HK-2 (cell line): ENCODE data around the gene TTLL9.

Experiments used
- DNase-seq: peaks from one replicate; pipeline ENCODE4 v3.0.0-alpha.2; 2018; ENCODE audit not compliant: unreplicated experiment

Gene TTLL9

GRCh38 chr20:31837896-31838397, 32.5 kb upstream of the TTLL9 start:
- DNase-seq = peak; percentile 65

GRCh38 chr20:31838646-31839292, 31.7 kb upstream of the TTLL9 start:
- DNase-seq = peak; percentile 49

DNA sequence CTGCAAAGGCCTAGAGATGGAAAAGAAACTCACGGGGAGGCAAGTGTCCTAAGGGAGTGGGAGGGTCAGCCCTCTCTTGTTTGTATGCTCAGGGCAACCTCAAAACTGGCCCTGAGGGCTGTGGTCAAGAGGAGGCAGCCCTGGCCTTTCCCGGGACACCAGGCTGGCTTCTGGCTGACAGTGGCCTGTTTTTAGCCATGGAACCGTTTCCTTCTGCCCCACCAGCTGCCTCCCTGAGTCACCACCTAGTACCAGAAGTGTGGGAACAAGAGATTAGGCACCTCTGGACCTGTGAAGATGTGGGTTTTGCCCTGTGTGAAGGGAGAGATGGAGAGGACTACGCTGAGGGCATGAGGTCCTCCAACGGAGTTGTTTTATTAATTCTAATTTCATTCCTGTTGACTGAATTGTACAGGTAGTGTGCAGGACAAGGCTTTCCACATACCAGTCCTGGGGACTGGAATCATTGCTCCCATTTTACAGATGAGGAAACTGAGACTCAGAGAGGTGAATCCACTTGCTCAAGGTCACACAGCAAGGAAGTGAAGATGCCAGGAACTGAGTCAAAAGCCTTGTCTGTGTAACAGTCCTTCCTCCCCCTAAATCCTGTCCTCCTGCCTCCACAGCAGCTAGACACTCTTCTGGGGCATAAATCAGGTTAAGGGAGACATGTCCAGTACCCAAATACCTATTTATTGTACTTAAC, 30.5 kb upstream of the TTLL9 start:
- DNase-seq = no peak

DNA sequence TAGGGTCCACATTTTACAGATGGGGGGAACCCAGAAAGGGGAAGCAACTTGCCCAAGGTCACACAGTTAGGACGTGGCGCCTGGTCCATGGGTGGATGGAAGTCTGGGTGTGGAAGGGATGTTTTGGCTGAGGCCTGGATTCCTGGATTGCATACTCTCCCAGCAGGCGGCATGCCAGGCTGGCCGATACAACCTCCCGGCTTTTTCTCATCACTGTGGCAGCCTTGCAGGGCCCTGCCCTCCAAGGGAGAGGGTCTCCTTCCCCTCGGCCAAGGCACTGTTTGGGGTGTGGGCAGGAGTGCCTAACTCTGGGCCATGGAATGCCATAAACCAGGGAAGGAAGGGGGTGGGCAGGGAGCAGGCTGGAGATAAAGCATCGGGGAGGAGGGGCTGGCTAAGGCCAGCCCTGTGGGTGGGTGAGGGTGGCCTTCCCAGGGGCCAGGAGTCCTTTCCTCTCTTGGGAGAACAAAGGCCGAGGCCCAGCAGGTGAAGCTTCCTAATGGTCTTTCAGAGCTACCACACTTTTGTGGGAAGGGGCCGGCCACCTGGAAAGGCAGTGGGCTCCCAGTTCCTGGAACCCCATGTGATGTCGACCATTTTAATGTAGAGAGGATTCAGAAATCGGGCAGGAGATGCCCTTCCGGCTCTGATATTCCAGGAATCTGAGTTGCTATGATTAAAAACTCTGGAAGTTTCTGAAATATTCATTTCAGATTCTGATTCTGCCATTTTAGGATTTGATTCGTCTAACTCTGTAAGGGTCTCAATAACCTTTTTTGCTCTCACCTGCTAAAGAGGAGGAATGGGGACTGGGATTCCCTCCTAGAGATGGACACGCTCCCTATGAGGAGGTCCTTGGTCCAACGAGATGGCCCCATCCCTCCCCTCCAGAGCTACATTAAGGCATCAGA, 29.3 kb upstream of the TTLL9 start:
- no peak for DNase-seq

DNA sequence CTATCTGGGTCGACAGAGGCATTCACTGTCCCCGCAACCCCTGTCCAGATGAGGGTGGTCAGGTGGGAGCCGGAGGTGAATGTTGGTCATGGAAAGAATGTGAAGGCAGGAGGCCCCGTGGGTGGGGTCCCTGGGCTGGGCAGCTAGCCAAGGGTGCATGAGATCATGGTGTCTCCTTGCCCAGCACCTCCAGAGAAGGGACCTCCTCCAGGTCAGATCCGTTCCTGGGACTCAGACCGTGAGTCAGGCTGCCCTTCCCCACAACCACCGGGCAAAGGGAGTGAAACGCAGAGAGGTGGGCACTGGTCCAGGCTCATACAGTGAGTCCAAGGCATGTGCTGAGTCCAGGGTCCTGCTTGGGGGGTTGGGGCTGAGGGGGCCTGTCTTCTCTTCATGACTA, 28.5 kb upstream of the TTLL9 start:
- peak; percentile 88 for DNase-seq

- DNase-seq = no peak
Observed at GRCh38 chr20:31842471-31843157, 27.8 kb upstream of the TTLL9 start.

DNA sequence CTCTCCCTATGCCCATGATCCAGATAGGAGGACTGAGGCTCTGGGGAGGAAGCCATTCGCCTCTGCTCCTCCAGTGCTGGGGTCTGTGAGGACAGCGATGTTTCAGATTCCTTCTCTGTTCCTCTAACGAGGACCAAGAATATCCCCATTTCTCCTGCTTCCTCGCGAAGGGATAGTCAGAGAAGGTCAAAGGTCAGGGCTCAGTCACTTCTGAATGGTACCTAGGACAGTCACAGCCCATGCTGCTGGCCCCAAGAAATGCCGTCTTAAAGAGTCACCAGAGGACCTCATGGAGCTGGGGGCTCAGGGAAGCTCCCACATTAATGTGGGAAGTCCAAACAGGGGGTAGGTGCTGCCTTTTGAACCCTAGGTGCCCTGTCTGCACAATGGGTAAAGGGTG, 27.1 kb upstream of the TTLL9 start:
- DNase-seq = no peak

GRCh38 chr20:31843881-31844280, 26.6 kb upstream of the TTLL9 start:
- DNase-seq = no peak

- no peak for DNase-seq
Observed at GRCh38 chr20:31844737-31845299, 25.6 kb upstream of the TTLL9 start.

DNA sequence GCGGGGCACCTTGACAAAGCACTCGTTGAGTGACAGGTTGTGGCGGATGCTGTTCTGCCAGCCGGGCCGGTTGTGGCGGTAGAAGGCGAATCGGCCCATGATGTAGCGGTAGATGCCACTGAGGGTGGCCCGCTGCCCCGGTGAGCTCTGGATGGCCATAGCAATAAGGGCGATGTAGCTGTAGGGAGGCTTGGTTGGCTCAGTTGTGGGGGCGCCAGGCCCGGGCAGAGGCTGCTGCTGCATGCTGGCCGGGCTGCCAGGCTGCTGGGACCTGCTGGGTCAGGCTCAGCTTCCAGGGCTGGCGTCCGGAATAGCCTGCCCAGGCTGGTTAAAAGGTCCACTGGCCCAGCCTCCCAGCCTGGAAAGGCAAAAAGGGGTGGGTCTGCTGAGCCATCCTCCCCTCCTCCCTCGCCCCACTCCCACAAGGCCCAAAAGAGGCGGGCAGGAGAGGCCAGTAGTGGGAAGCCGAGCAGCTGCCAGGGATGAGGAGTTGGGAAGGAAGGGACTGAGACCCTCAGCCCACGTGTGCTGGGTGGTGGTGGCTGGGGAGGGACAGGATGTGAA, 25.1 kb upstream of the TTLL9 start, which contains the start of gene FOXS1:
TSS of gene FOXS1 (minus strand) at position 305 of the 564 bp plus-strand sequence. CDS start at position 243, 62 bp downstream.
- DNase-seq = peak; percentile 61

DNA sequence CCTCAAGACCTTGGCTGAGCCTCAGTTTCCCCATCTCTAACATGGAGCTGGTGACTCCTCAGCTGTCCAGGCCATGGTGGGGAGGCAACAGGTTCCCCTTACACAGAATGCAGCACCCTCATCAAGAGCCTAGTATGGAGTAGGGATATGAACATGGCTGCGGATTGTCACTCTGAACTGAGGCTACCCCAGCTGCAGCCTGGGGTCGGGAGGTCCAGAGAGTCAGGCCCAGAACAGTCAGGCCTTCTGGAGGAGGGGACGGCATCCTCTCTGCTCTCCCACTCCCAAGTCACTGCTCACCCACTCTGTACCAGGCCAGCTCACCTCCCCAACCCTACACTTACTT, 23.7 kb upstream of the TTLL9 start:
- no peak for DNase-seq

DNA sequence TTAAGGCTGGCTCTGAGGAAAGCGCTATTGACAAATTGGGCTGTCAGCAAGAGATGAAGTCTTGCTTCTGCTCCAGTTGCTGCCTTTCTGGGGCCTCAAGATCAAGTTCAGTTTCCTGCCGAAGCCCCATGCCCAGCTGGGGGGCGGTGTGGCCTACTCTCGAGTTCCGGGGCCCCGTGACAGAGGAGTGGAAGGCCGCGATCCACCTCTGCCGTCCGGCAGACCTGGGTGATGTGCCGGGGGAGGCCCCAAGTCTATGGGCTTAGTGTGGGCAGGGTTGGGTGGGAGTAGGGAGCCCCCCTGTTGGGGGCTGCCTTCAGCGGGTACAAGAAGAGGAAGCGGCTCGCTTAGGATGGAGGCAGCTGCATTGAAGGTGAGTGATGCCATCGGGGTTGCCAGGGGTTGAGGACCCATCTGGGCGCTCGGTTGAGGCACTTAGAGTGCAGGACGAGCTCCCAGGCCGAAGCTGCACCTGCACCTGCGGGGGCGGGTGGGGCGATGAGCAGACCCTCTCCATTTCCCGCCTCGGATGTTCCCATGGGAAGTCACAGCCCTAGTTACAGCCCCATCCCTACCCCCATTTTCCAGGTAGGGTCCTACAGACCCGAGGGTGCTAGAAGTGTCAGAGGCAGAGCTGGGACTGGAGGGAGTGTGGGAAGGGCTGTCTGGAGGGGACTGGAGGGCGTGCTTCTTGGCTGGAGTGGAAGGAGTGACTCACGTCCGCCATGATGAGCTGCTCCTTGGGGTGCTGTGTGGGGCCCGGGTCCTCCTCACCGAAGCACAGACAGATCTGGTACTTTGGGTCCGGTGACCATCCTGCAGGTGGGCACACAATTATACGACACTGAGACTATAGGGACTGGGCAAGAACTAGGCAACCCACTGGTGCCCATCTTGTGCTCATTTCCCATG, 22.1 kb upstream of the TTLL9 start:
- no peak for DNase-seq

DNA sequence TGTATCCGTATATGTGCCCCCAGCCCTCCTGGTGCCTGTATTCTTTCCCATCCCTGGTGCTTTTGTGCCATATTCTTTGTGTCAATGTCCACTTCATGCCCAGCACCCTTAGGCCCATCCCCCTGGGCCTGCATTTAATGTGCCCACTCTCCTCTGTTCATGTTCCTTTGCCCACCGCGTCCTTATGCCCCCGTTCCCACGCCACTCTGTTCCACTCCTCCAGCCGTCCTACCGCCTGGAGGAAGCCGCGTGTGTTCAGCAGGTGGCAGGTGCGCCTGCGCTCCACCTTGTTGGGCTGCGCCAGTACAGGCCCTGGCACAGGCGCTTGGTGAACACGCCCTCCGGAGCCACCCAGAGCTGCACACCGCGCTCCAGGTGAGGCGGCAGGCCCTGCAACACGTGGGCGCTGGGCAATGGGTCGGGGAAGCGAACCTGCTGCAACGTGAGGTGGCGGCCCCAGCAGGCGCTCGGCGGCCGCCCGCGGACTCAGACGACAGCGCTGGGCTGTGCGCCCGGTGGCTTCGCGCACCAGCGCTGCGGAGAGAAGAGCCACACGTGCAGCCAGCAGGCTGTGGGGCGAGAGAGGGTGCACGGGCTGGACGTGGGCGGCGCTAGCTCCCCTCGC, 21.0 kb upstream of the TTLL9 start:
- no peak for DNase-seq

- no peak for DNase-seq
Observed at GRCh38 chr20:31851240-31851955, 19.0 kb upstream of the TTLL9 start.

- DNase-seq = no peak
Observed at GRCh38 chr20:31853481-31853880, 17.0 kb upstream of the TTLL9 start.

DNA sequence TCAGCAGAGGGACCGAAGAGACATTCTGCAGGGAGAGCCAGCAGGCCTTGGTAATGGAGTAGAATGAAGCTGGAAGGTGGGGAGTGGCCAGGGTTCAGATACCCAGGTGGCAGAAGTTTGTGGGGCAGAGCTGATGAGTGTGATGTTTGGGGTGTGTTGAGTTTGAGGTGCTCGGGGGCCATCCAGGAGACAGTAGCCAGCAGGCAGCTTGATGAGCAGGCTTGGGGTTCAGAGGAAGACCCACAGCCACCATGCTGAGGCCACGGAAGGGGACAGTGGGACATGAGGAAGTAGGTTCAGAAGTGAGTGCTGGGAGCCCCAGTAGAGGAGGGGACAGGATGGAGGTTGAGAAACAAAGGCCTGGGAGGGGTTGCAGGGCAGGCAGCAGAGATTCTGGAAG, 13.9 kb upstream of the TTLL9 start:
- no peak for DNase-seq

DNA sequence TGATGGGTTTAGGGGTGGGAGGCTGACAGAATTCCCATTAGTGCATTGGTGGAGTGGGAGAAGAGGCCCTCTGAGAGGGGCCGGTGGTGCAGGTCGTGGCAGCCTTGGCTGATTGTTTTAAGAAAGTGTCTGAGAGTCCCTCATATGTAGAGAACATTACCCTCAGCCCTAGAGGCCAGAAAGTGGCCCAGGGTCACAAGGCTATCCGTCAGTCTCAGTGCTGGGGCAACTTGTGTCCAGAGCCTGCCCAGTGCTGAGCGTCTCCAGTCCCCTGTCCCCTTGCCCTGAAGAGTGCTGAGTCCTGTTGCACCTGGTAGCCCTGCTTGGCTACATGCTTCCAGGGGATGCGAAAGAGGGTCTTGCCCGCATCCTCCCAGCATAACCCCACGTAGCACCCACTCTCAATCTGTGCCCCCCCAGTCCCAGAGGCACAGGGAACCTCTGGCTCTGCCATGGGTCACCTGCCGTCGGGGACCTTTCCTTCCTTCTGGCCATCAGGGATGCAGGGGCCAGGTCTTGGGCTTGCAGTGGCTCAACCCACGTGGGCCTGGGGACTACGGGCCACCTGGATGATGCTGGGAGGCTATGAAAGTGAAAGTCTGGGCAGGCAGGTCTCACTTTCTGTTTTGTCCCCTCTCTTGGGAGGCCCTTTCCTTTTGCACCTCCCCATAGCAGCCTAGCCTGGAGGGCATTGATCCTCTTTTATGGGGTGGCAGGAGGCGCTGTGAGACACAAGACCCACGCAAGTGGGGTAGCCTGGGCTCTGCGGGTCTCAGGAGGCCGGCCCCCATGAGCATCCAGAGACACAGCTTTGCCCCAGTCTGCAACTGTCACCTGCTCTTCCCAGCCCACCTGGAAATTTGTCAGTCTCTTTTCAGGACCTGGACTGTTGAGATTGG, 12.3 kb upstream of the TTLL9 start:
- DNase-seq = no peak

DNA sequence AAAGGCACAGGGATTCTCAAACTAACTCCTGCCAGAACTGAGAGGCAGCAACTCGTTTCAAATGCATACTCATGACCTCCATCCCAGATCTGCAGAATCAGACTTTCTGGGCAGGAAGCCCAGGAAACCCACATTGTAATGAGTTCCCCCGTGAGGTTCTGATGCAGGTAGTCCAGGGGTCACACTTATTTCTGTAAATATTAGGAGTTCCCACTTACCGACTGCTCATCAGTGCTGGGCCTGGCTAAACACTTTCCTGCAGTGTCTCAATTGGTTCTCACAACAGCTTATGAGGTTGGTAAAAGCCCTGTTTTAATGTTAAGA, 11.7 kb upstream of the TTLL9 start:
- no peak for DNase-seq
